ENCODE data around the gene COQ5. TPM values are rescaled to one million over a fixed set of nuclear protein-coding genes. Genes with fewer than 3 reads are reported as not detected.

The COQ5 gene
- total and polyA plus RNA-seq, 2 of the 4 experiments (the other 2 are of a cell fraction): 21.6 to 25.1 TPM

DNA sequence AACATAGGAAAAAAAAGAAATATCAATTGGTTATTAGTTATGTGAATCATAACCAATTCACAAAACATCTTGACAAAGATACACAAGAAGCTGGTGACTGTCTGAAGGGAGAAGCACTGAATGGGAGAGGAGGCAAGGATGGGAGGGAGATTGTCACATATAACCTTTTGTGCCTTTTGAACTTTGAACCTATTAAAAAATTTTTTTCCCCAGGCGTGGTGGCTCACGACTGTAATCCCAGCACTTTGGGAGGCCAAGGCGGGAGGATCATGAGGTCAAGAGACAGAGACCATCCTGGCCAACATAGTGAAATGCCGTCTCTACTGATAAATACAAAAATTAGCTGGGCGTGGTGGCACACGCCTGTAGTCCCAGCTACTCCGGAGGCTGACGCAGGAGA, 20.4 kb downstream of the COQ5 start:
- ChIA-PET CTCF (no interaction called here), POLR2A (ENCODE audit: unreplicated experiment) (no interaction called here)
- no peak overlapping the region for H3K56ac ChIP-seq (ENCODE audit: extremely low read depth, insufficient read depth, low read length)
- dilution Hi-C loops (cut with HindIII; ENCODE audit: low sequenced_read_pairs, unreplicated experiment): no loop called here
- no peak overlapping the region for H3K23ac ChIP-seq (ENCODE audit: low read depth, low read length)
- H3K9me1 ChIP-seq (ENCODE audit: insufficient read depth, low read length): no peaks in the 10 kb centered on the region
- no peak overlapping the region for H3K18ac ChIP-seq (ENCODE audit: low read depth, low read length)
- no peak overlapping the region for H2BK5ac ChIP-seq (ENCODE audit: low read depth, low read length, poor library complexity, severe bottlenecking)
- no peak overlapping the region for H2AFZ ChIP-seq (replicated peaks; ENCODE audit: low read length, poor library complexity)
- H3K14ac ChIP-seq (replicated peaks; ENCODE audit: low read depth, low read length): no peak overlapping the region
- H3K36me3 ChIP-seq (ENCODE audit: control insufficient read depth, insufficient read depth, low read length): peaks cover 20% of the 10 kb centered on the region
- H3K79me1 ChIP-seq (ENCODE audit: low read depth in 1 of 2, low read length in 2 of 2): no peaks in the 10 kb centered on the region
- no peak overlapping the region for H4K8ac ChIP-seq (ENCODE audit: low read depth in 2 of 2, low read length in 2 of 2)
- no peak overlapping the region for H3K9ac ChIP-seq (ENCODE audit: low read depth, low read length)
- H2BK15ac ChIP-seq (ENCODE audit: low read depth, low read length): no peak overlapping the region
- H3K27me3 ChIP-seq (ENCODE audit: control insufficient read depth, insufficient read depth, low read length): no peaks in the 10 kb centered on the region
- no peak overlapping the region for H2BK120ac ChIP-seq (ENCODE audit: low read depth, low read length)
- intact Hi-C loops (cut with micrococcal nuclease): no loop called here
- no peak overlapping the region for H2BK20ac ChIP-seq (ENCODE audit: low read depth, low read length)
- no peak overlapping the region for H4K5ac ChIP-seq (ENCODE audit: low read depth, low read length)
- H3K4ac ChIP-seq (ENCODE audit: low read depth, low read length): no peak overlapping the region
- H4K20me1 ChIP-seq (ENCODE audit: insufficient read depth, low read length): no peaks in the 10 kb centered on the region
- no peaks in the 10 kb centered on the region for H3K9me3 ChIP-seq (ENCODE audit: control insufficient read depth, insufficient read depth, low read length)
- H3K27ac ChIP-seq (ENCODE audit: insufficient read depth, low read length): no peak overlapping the region
- WGBS, 2 experiments (ENCODE audit: extremely low coverage in 2 of 2, insufficient read length in 1 of 2): 95% methylated on average over 4 of the region's 8 CpGs; no CpG with 5 or more reads in 1 of the 2 experiments
- TF ChIP-seq MAZ (IDR thresholded peaks at IDR 0.05; ENCODE audit: borderline replicate concordance, low read depth, low read length) (no peak), FOS (IDR thresholded peaks at IDR 0.05; ENCODE audit: low read depth, low read length) (no peak), POLR2A (IDR thresholded peaks at IDR 0.05; ENCODE audit: low read depth, low read length) (no peak), BHLHE40 (IDR thresholded peaks at IDR 0.05; ENCODE audit: low read depth, low read length) (no peak), RAD21 (IDR thresholded peaks at IDR 0.05; ENCODE audit: low read length) (no peak), SMC3 (IDR thresholded peaks at IDR 0.05; ENCODE audit: low read depth, low read length) (no peak), RCOR1 (IDR thresholded peaks at IDR 0.05; ENCODE audit: insufficient replicate concordance, low read length) (no peak), MAFK (IDR thresholded peaks at IDR 0.05; ENCODE audit: low read depth, low read length) (no peak), ELK1 (IDR thresholded peaks at IDR 0.05; ENCODE audit: borderline replicate concordance, low read depth, low read length) (no peak), NFE2L2 (IDR thresholded peaks at IDR 0.05; ENCODE audit: low read depth, low read length) (no peak), MXI1 (IDR thresholded peaks at IDR 0.05; ENCODE audit: borderline replicate concordance, low read depth, low read length) (no peak), CEBPB (IDR thresholded peaks at IDR 0.05; ENCODE audit: low read depth, low read length) (no peak), RFX5 (IDR thresholded peaks at IDR 0.05; ENCODE audit: low read depth, low read length) (no peak)
- TF ChIP-seq, protein P1, sequence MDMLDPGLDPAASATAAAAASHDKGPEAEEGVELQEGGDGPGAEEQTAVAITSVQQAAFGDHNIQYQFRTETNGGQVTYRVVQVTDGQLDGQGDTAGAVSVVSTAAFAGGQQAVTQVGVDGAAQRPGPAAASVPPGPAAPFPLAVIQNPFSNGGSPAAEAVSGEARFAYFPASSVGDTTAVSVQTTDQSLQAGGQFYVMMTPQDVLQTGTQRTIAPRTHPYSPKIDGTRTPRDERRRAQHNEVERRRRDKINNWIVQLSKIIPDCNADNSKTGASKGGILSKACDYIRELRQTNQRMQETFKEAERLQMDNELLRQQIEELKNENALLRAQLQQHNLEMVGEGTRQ (IDR thresholded peaks at IDR 0.05; ENCODE audit: low read depth, low read length): no peak
- no peak overlapping the region for H4K91ac ChIP-seq (ENCODE audit: insufficient read depth, low read depth, low read length)
- no peaks in the 10 kb centered on the region for H3K4me1 ChIP-seq (ENCODE audit: control insufficient read depth, insufficient read depth, low read length)
- in situ Hi-C loops (cut with MboI; ENCODE audit: low sequenced_read_pairs): no loop called here
- BruUV-seq (replicated peaks): no TSS peak
- H3K4me2 ChIP-seq (ENCODE audit: low read depth, low read length): no peak overlapping the region
- H2AK5ac ChIP-seq (ENCODE audit: low read depth, low read length): no peak overlapping the region
- no peak overlapping the region for H2AK9ac ChIP-seq (replicated peaks; ENCODE audit: low read depth, low read length, poor library complexity)
- DNase-seq (no peak), ATAC-seq (ENCODE audit: low read depth) (no peak)
- H3K4me3 ChIP-seq (ENCODE audit: insufficient read depth, low read depth, low read length): no peak overlapping the region
